Measurements from ENCODE around the gene MEF2C.
"Not testable (repeated sequence)": the region's sequence is repeated elsewhere in the genome, so short reads cannot be mapped to it uniquely, and the experiment has no call there.

MEF2C gene

GRCh38 chr5:88860501-88860900 lies 22.5 kb downstream of the MEF2C start:
- DNase-seq, result no peak

GRCh38 chr5:88858392-88858791 lies 24.6 kb downstream of the MEF2C start:
- DNase-seq, result no peak

- not testable (repeated sequence) for DNase-seq
These were observed 26.6 kb downstream of the MEF2C start for GRCh38 chr5:88856381-88856780.

GRCh38 chr5:88854769-88855168 lies 28.2 kb downstream of the MEF2C start:
- DNase-seq, result no peak

- no peak for DNase-seq
These were observed 35.6 kb downstream of the MEF2C start for GRCh38 chr5:88847420-88847819.

- DNase-seq, result no peak
These were observed 36.5 kb downstream of the MEF2C start for GRCh38 chr5:88846434-88846833.

GRCh38 chr5:88845081-88845697 lies 37.8 kb downstream of the MEF2C start:
- no peak for DNase-seq

- DNase-seq, result no peak
These were observed 40.2 kb downstream of the MEF2C start for GRCh38 chr5:88842784-88843183.

GRCh38 chr5:88841212-88841611 lies 41.8 kb downstream of the MEF2C start:
- DNase-seq, result no peak

- DNase-seq, result no peak
These were observed 42.5 kb downstream of the MEF2C start for GRCh38 chr5:88840495-88840894.

GRCh38 chr5:88839238-88839637 lies 43.7 kb downstream of the MEF2C start:
- DNase-seq, result no peak

- DNase-seq, result no peak
These were observed 44.5 kb downstream of the MEF2C start for GRCh38 chr5:88838500-88838899.

GRCh38 chr5:88837817-88838216 lies 45.2 kb downstream of the MEF2C start:
- peak; percentile 1 for DNase-seq

GRCh38 chr5:88837222-88837621 lies 45.8 kb downstream of the MEF2C start:
- DNase-seq, result peak; percentile 0

GRCh38 chr5:88836195-88836838 lies 46.7 kb downstream of the MEF2C start:
- DNase-seq, result no peak

- DNase-seq, result no peak
These were observed 48.5 kb downstream of the MEF2C start for GRCh38 chr5:88834499-88834898.

- DNase-seq, result no peak
These were observed 48.9 kb downstream of the MEF2C start for GRCh38 chr5:88834131-88834462.

- no peak for DNase-seq
These were observed 49.4 kb downstream of the MEF2C start for GRCh38 chr5:88833371-88834130.

- no peak for DNase-seq
These were observed 51.2 kb downstream of the MEF2C start for GRCh38 chr5:88831816-88832215.

- no peak for DNase-seq
These were observed 52.4 kb downstream of the MEF2C start for GRCh38 chr5:88830567-88830966.

- DNase-seq, result no peak
These were observed 53.2 kb downstream of the MEF2C start for GRCh38 chr5:88829775-88830174.

- no peak for DNase-seq
These were observed 53.9 kb downstream of the MEF2C start for GRCh38 chr5:88829054-88829453.

GRCh38 chr5:88827997-88828396 lies 55.0 kb downstream of the MEF2C start:
- no peak for DNase-seq
